ENCODE results near the gene VEGFC.

VEGFC gene, protein sequence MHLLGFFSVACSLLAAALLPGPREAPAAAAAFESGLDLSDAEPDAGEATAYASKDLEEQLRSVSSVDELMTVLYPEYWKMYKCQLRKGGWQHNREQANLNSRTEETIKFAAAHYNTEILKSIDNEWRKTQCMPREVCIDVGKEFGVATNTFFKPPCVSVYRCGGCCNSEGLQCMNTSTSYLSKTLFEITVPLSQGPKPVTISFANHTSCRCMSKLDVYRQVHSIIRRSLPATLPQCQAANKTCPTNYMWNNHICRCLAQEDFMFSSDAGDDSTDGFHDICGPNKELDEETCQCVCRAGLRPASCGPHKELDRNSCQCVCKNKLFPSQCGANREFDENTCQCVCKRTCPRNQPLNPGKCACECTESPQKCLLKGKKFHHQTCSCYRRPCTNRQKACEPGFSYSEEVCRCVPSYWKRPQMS

DNA sequence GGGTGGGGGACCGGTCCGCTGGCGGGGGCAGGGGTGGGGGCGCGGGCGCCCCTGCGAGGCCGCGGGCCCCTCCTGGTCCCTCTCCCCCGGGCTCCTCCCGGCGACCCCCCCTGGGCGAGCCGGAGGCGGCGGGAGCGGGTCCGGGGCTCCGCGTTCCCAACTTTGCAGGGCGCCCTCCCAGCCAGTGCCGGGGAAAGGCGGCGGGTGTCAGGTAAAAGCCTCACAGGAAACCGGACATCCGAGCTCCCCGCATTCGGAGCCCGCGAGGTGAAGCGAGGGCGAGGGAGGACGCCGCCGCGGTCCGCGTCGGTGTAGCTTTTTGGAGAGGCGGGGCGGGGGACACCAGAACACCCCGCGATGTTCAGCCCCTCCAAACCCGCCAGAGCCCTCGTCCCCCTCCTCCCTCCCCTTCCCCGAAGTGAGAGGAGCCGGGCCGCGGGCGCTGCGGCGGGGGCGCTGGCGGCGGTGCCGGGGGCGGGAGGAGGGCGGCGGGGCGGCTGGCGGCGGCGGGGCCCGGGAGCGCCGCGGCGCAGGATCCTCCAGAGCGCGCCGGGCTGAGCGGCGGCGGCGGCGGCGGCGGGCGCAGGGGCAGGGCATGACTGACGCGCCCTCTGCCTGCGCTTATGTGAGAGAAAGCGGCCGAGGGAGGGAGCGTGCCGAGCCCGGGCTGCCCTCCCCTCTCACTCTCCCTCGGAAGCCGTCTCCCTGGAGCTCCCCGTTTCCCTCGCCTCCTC, at the start of gene VEGFC:
VEGFC (minus strand) TSS at position 597 of the 734 bp plus-strand sequence. CDS start 611 bp downstream, outside the sequence.
- peak; percentile 6 for DNase-seq

DNA sequence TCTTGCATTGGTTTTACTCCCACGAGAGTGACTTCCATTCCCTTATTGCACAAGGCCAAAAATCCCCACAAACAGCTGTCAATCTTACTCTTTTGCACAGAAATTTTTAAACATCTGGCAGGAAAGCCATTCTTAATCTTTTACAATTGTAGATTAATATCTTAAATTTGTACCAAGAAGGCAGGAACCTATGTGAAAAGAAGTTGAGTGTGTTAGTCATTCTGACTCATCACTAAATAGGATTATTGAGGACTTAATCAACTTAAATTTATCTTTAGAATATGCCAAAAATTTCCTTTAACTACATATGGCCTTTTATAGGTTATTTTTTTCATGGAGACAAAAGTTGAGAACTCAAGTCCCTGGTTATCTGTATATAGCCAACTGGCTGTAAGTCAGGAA, 49.0 kb upstream of the VEGFC start:
- no peak for DNase-seq

DNA sequence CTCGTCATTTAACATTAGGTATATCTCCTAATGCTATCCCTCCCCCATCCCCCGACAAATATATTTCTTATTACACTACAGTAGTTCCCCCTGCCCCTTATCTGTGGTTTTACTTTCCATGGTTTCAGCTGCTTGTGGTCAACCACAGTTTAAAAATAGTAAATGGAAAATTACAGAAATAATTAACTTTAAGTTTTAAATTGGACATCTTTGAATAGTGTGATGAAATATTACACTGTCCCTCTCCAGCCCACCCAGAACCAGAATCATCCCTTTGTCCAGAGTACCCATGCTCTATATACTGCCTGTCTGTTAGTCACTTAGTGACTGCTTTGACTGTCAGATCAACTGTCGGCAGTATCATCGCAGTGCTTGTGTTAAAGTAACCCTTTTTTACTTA, 47.4 kb upstream of the VEGFC start:
- DNase-seq: no peak

DNA sequence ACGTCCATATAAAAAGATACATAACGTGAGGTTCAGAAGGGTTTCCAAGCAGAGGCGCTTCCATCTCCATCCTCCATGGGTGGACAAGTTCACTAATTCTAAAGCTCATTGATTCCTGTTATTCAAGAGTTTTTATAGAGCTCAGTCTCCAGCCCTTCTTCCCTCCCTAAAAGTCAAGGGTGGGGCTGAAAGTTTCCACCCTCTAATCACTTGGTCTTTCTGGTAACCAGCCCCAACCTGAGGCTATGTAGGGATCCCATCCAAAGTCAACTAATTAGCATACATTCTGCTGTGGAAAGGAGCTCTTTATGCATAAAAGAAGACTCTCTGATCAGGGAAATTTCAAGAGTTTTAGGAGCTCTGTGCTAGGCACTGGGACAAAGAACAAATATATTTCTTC, 46.9 kb upstream of the VEGFC start:
- DNase-seq: no peak

DNA sequence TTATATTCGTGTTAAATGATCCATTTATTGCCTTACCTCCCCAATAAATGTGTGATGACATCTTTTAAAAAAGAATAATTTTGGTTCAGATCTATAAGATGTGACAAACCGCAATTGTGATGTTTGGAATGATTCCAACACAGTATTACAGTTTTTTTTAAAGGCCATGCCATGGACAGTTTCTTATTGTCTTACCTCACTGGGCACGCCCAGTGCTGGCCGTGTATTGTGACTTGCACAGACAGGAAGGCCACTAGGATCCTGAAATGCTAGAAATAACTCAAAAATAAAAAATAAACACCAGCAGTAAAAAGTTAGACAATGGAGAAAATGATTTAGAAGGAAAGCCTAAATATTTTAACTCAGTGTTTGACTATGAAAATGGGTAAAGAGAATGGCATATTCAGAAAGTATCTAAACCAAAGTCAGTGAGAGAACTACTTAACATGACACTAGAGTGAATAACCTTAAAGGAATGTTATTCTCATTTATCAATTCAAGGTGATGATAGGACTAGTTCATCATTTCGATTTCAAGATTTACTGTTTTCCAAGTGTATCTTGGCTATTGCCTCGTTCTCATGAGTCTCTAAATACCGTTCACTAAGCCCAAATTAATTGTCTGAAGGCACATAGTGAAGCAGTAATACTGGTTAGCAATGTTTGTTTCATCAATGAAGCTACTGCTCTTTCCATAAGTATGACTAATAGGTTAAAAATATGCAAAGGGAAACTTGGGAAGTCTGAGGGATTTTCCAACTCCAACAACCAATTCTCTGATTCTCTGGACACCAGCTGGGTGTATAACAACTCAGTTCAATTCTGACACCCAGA, 46.1 kb upstream of the VEGFC start:
- DNase-seq: no peak

DNA sequence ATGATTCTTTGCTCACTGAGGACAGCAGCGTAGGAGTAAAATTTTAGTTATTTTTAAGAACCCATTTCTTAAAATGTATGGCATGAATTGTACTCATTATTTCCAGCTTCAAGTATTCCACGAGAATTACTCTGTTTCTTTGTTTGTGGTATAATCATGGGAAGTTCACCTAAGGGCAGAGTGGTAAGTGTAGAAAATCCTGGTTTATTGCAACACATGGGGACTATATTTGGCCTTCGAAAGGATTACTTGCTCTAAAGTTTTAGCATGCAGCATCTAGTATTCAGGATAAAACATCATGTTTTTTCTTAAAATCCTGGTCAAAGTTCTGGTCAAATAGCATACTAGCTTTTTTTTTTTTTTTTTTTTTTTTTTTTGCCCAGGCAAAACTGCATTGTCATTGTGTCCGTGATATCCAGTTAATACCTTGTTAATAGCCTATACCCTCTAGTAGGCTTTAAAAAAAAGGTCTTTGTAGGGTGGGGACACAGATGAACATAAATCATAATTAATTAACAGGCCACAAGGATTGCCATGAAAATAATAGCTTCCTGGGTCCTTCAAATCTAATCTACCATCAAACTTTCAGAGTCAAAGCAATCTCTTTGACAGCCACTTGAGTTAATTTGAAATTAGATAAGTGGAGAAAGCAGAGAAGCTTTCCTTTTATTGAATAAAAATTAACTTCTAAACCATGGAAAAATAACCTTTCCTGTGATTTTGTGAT, 44.6 kb upstream of the VEGFC start:
- no peak for DNase-seq

DNA sequence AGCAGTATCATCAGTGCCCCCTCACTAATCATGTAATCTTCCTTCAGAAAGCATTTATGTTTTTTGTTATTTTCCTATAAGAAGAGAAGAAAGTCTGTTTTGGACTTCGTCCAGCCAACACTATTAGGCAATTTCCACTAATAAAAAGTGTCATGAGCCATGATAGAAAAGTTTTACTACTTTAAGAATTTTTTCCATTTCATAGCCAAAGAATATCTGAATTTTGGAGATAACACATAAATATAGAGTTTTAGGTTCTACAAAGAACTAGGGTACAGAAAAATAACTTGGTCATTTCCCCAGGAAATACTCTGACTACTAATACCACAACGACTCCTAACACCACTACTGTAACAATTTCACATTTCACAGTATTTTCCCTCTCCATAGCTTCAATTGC, 41.8 kb upstream of the VEGFC start:
- DNase-seq: no peak

DNA sequence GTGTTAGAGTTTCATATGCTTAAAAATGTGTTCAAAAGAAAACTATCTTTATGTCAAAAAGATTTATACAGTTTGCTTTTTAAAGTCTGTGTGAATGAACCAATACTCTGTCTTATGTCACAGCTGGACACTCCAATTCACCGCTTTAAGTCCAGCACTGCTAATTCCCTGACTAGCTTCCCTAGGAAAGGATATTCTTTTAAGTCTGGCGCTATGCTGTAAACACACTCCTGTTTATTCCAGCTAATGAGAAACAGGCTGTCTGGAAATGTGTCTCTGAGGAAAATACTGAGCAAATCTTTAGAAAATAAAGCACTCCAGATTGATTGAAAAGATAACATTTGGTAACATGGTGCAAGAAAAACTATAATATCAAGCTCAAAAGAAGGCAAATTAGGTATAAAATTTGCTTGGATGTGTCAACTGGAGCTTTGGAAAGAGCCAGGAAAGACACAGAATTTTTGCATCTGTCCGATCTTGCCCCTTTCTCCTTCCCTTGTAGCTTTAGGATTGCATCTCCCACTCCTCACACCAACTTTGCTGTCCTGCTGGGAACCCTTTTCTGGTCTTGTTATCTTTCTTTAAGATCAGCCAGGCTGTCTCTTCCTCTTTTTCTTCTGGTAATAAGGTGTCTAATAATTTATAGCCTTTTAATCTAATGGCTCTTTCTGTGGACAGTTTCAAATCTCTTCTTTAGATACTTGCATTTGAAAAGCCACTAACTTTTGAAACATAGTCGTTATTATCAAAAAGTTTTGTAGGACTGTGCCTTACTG, 40.9 kb upstream of the VEGFC start:
- DNase-seq: no peak

DNA sequence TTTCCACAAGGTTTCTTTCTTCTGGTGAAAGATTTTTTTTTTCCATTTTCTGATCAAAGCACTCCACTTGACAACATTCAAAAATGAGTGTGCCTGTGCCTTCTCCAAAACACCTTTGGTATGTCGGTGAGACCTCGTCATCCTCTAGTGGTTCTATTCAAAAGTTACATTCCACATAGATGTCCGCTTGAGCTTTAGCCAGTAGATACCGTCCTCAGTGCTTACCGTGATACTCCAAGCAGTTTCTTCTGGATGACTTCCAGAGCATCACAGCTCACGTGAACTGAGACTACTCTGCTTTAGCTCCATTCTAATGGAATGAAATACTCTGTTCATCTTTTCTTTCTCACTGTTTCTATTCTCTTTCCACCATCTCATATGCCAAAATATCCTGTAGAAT, 38.2 kb upstream of the VEGFC start:
- no peak for DNase-seq

DNA sequence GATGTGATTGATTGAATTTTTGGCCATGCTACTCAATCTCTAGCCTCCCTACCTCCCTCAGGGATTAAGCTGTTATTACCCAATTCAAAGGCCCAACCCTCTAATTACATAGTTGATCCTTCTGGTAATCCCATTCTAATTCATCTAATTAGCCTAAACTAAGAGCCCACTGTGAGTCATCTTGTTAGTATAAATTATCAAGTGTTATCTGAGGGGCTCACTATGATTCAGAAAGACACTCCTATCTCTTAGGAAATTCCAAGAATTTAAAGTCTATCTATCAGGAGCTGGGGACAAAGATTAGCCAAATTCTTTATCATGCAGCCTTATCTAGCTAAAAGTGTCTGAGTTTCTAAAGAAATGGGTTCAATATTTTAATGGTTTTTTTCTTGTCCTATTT, 32.9 kb upstream of the VEGFC start:
- no peak for DNase-seq

DNA sequence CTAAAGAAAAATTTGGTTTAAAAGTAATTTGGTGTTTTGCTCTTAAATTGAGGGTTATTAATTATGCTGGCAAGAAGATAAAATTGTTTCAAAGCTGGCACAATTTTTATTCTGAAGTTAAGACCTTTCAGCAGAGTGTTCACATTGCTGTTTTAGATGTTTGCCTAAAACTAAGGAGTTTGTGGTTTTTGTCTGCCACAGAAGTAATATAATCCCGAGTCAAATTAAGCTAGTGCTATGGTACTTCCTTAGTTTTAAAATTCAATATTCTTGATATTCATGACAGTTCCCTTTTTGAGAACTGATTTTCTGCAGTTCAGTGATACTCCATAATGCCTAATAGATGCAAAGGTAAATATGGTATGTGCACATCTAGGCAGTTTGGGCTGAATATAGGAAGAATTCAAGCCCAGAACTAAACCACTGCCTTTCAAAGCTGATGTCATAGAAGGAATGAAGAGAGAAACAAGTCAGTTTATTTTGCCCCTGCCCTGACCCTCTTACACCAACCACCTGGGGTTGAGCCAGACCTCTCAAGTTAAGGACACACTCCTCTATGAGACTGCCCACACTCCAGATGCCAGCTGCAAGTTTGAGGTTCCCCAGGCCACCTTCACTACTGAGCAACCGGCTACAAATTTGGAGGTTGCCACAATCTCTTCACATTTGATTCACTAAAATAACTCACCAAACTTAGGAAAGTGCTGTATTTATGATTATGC, 32.1 kb upstream of the VEGFC start:
- no peak for DNase-seq

DNA sequence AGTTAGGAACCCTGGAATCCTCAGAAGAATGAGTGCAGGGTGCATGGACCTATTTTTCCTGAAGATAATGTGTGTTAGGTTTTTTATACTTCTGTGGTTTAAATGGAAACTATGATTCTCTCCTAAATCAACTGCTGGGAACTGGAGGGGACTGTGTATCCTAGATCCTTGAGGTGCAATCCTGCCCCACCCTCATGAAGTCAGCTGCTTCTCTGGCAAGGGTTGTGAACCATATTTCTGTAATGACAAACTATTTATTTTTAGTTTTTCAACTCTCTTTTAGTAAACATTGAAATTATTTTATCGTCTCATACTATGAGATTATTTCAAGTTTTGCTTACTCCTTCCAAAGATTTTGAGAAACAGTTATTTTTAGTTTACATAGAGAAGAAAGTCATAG, 25.8 kb upstream of the VEGFC start:
- DNase-seq: no peak

DNA sequence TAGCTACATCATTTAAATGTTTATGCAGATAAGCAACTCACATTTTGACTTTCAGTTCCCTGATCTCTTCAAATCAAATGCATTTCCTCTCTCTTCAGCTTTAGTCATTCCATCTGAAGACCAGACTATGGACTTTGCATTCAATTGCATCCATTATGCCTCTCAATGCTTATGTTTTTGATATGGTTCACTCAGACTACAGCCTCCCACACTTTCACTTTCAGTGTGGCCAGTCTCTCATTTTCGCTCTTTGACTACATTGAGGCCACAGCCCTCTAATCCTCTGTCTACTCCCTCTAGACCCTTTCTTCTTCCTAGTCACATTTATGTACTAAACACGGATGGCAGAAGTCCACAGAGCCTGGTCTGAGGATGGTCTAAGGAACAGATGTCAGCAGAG, 24.5 kb upstream of the VEGFC start:
- DNase-seq: no peak

DNA sequence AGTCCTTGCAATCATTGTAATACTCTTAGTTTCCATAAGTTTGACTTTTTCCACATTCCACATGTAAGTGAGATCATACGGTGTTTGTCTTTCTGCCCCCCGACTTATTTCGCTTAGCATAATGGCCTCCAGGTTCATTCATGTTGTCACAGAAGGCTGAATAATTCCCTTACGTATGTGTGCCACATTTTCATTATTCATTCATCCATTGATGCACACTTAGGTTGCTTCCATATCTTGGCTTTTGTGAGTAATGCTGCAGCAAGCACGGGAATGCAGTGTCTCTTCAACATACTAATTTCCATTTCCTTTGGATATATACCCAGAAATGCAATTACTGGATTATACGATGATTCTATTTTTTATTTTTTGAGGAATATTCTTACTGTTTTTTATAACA, 22.0 kb upstream of the VEGFC start:
- DNase-seq: no peak

DNA sequence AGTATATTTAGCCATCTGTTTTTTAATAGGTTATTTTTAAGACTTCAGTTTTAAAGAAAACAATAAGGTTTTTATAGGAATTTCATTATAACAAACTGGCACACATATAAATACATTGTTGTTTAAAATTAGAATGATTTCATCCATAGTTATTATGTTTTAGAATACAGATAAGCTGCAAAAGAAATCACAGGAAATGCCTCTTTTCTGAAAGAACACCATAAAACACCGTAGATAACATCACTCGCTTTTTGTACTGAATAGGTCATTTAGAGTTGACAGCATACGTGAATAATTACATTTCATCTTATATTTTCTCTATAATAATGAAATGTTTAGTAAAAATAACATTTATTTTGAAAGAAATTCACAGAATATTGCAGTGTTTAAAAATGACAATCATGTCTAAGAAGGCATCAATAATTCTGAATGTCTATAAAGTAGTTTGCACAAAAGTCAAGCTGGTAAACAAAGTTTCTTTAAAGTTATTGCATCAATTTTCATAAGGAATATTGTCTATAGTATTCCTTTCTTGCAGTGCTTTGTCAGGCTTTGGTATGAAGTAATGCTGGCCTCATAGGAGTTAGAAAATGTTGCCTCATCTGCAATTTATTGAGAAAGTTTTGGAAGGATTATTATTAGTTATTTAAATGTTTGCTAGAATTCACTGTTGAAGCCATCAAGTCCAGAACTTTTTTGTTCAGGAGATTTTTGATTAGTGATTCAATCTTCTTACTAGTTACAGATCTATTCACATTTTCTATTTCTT, 17.9 kb upstream of the VEGFC start:
- no peak for DNase-seq

DNA sequence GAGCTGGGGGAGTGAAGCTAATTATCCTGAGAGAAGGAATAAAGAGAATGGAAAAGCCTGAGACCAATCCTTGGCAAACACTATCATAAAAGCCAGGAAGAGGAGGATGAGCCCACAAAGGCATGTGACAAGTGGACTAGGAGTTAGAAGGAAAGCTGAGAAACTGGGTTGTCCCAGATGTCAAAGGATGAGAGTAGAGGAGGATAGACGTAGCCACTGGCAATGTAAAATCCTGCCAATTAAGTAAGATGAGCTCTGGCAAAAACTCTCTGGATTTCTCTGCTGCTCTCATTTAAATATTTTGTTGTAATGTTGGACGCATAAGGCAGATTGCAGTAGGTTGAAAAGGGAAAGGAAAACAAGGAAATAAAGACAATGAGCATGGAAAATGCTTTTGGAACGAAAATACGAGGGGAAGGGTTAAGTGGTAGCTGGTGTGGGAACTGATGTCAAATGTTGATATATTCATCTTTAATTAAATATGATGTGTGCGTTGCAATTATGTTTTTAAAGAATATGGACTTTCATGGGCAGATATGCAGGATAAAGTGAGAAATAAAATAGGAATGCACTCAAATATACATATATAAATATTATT, 14.2 kb upstream of the VEGFC start:
- no peak for DNase-seq

DNA sequence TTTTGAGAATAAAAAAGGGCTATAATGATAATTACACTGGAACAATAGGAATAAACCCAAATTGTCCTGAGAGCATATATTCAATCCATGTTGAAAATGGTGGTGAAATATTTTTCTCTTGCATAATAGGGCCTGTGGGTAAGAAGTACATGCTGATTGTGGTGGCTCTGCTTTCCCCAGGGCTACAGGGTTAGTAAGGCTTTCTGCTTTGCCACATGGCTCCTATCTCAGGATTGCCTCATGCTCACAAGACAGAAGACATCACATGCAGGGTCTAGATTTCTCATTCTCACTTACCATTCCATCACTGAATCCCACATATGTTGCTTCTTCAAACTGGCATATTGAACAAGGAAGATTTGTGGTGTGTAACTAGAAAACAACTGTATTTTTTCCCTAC, 12.4 kb upstream of the VEGFC start:
- no peak for DNase-seq

DNA sequence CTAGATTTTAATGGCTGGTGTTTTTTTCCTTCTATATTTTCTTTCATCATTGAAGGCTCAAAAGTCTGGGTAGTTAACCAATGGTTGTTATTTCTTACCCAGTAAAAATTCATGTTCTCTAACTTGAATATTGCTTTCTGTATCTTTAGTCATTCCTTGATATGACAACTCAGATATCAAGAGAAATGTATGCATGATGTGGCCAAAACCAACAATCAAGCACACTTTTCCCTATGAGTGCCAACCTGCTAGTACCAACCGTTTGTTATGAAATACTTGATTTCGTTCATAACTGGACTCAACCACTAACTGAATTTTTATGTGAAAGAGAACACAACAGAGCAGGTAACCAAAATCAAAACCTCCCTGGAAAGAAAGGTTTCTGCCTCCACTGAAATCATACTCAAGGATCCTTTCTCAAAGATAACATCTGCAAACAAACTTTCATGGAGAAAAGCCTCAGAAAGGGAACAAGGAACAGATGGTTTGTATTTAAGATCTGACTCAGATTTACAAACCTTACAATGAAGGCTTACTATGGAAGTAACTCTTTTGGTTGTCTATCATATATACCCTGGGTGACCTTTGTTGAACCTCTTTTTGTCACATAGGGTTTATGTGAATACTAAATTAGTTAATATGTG, 8.3 kb upstream of the VEGFC start:
- DNase-seq: no peak

DNA sequence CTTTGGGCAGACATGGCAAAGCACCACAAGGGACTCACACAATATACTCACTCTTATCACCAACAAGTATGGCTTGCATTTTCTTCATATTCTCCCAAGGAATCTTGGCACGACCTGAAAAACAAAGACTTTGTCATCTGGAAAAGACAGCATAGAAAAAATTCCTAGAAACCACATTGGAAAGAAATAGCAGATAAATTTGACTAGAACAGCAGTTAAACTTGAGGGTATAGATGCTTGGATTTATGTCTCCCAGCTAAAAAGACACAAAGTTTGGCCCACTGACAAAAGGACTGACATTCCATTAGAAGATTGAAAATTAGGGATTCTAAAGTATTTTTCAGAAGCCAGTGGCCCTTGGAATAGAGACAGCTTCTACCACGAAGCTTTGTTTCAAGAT, 6.9 kb upstream of the VEGFC start:
- DNase-seq: no peak

DNA sequence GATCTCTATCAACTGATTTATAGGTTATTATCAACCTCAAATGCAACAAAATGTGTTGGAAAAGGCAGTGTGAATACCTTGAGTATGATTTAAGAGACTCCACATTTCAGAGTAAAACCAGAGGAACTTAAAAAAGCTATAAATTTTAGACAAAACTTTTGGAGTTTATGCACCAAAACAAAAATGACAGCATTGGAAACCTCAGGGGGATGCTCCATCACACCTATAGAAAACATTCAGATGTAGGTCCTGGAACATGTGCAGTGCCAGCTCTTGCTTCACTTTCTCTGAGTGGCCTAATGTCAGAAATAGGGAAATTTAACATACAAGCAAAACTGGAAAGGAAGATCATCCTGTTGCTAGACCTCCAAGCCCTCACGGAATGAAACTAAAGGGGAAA, 5.8 kb upstream of the VEGFC start:
- DNase-seq: no peak

Measured in stimulated activated CD4-positive, alpha-beta T cell treated with anti-CD3 and anti-CD28 coated beads, Interleukin-1b, Interleukin-23, amount 100 ng/mL, for 48 hours (primary cell).